IMR-90 (cell line): Measurements from ENCODE around the gene SLC9A1. TPM values are rescaled to one million over a fixed set of nuclear protein-coding genes. Genes with fewer than 3 reads are reported as not detected.
A peak's percentile ranks its signal among the peaks of the same experiment; 100 is the strongest.

Experiments used
- ATAC-seq: fragments of 200-7000 bp; cut with Tn5 transposase; 2 replicates; pipeline ENCODE4 v1.9.1; 2020; ENCODE audit warnings: low read depth, mild to moderate bottlenecking, moderate library complexity
- BruUV-seq: library from RNA; stranded (reverse); fragments of 400-500 nt; replicated peaks from 2 replicates; lab custom pipeline; 2021; lab: Mats Ljungman, UMichigan
- CTCF ChIA-PET: fragments of 300-600 bp; formaldehyde crosslinking; extraction: SDS; loops from one replicate; lab custom pipeline; 2021; ENCODE audit warnings: antibody characterized with exemption; lab: Yijun Ruan, JAX
- POLR2A ChIA-PET: fragments of 300-600 bp; sonication (Branson Sonifier 250); formaldehyde crosslinking; loops from one replicate; lab custom pipeline; 2022; ENCODE audit warnings: antibody characterized with exemption; ENCODE audit not compliant: unreplicated experiment; lab: Charles Lee
- DNase-seq: peaks from one replicate; pipeline ENCODE4 v3.0.0; 2013
- H2AFZ ChIP-seq: replicated peaks from 2 replicates; pipeline ENCODE3; 2013; ENCODE audit warnings: low read length, mild to moderate bottlenecking; ENCODE audit not compliant: poor library complexity
- H2AK5ac ChIP-seq: 2 replicates; pipeline ENCODE4 v1.6.1; 2013; ENCODE audit warnings: low read depth, low read length, inconsistent platforms
- H2AK9ac ChIP-seq: replicated peaks from 2 replicates; pipeline ENCODE3; 2013; ENCODE audit warnings: mild to moderate bottlenecking, low read depth, low read length, moderate library complexity; ENCODE audit not compliant: poor library complexity
- H2BK120ac ChIP-seq: 2 replicates; pipeline ENCODE4 v1.6.1; 2013; ENCODE audit warnings: low read depth, low read length, inconsistent platforms
- H2BK15ac ChIP-seq: 3 replicates; pipeline ENCODE4 v1.6.1; 2013; ENCODE audit warnings: low read depth, low read length, inconsistent platforms
- H2BK20ac ChIP-seq: 2 replicates; pipeline ENCODE4 v1.6.1; 2013; ENCODE audit warnings: low read depth, mild to moderate bottlenecking, inconsistent platforms, low read length, moderate library complexity
- H2BK5ac ChIP-seq: 2 replicates; pipeline ENCODE4 v1.6.1; 2013; ENCODE audit warnings: mild to moderate bottlenecking, low read depth, low read length, inconsistent platforms; ENCODE audit not compliant: poor library complexity, severe bottlenecking
- H3K14ac ChIP-seq: replicated peaks from 2 replicates; pipeline ENCODE4 v1.6.1; 2013; ENCODE audit warnings: low read depth, low read length, inconsistent platforms
- H3K18ac ChIP-seq: 2 replicates; pipeline ENCODE4 v1.6.1; 2013; ENCODE audit warnings: low read depth, low read length, control low read depth
- H3K23ac ChIP-seq: 2 replicates; pipeline ENCODE4 v1.6.1; 2013; ENCODE audit warnings: low read depth, low read length, inconsistent platforms
- H3K27ac ChIP-seq: 2 replicates; pipeline ENCODE4 v1.5.1; 2013; ENCODE audit warnings: mild to moderate bottlenecking, control low read depth, low read length; ENCODE audit not compliant: insufficient read depth
- H3K27me3 ChIP-seq: 2 replicates; pipeline ENCODE4 v1.6.1; 2013; ENCODE audit warnings: low read length; ENCODE audit not compliant: control insufficient read depth, insufficient read depth
- H3K36me3 ChIP-seq: 2 replicates; pipeline ENCODE4 v1.6.1; 2013; ENCODE audit warnings: low read length, mixed read lengths; ENCODE audit not compliant: control insufficient read depth, insufficient read depth
- H3K4ac ChIP-seq: 2 replicates; pipeline ENCODE4 v1.6.1; 2013; ENCODE audit warnings: low read depth, low read length, inconsistent platforms
- H3K4me1 ChIP-seq: 2 replicates; pipeline ENCODE4 v1.6.1; 2013; ENCODE audit warnings: low read length, mixed read lengths; ENCODE audit not compliant: control insufficient read depth, insufficient read depth
- H3K4me2 ChIP-seq: 2 replicates; pipeline ENCODE4 v1.6.1; 2013; ENCODE audit warnings: low read depth, mild to moderate bottlenecking, control low read depth, low read length, moderate library complexity
- H3K4me3 ChIP-seq: 2 replicates; pipeline ENCODE4 v1.5.1; 2013; ENCODE audit warnings: low read depth, mild to moderate bottlenecking, control low read depth, low read length, moderate library complexity; ENCODE audit not compliant: insufficient read depth
- H3K56ac ChIP-seq: 2 replicates; pipeline ENCODE4 v1.6.1; 2013; ENCODE audit warnings: low read length, inconsistent platforms; ENCODE audit not compliant: insufficient read depth; ENCODE audit errors: extremely low read depth
- H3K79me1 ChIP-seq, 2 experiments: 2 replicates each; pipeline ENCODE4 v1.6.1; 2013; ENCODE audit warnings: low read length in 2 of 2, inconsistent platforms in 1 of 2, low read depth in 1 of 2
- H3K9ac ChIP-seq: 2 replicates; pipeline ENCODE4 v1.6.1; 2013; ENCODE audit warnings: low read depth, low read length, control low read depth
- H3K9me1 ChIP-seq: 2 replicates; pipeline ENCODE4 v1.6.1; 2013; ENCODE audit warnings: low read length, inconsistent platforms; ENCODE audit not compliant: insufficient read depth
- H3K9me3 ChIP-seq: 2 replicates; pipeline ENCODE4 v1.6.1; 2013; ENCODE audit warnings: low read length; ENCODE audit not compliant: control insufficient read depth, insufficient read depth
- H4K20me1 ChIP-seq: 2 replicates; pipeline ENCODE4 v1.6.1; 2013; ENCODE audit warnings: low read length, inconsistent platforms; ENCODE audit not compliant: insufficient read depth
- H4K5ac ChIP-seq: 2 replicates; pipeline ENCODE4 v1.6.1; 2013; ENCODE audit warnings: mild to moderate bottlenecking, low read depth, low read length, control low read depth
- H4K8ac ChIP-seq, 2 experiments: 2 replicates each; pipeline ENCODE4 v1.6.1; 2013; ENCODE audit warnings: low read depth in 2 of 2, low read length in 2 of 2, control low read depth in 1 of 2, inconsistent platforms in 1 of 2
- H4K91ac ChIP-seq: 2 replicates; pipeline ENCODE4 v1.6.1; 2013; ENCODE audit warnings: low read depth, low read length, inconsistent platforms; ENCODE audit not compliant: insufficient read depth
- CEBPB ChIP-seq: IDR thresholded peaks from 2 replicates; pipeline ENCODE4 v1.6.1; 2012; ENCODE audit warnings: low read depth, low read length, improper control_type of control experiment
- MAZ ChIP-seq: IDR thresholded peaks from 2 replicates; pipeline ENCODE4 v1.6.1; 2012; ENCODE audit warnings: low read depth, mild to moderate bottlenecking, low read length, improper control_type of control experiment, moderate library complexity, borderline replicate concordance
- POLR2A ChIP-seq: IDR thresholded peaks from 2 replicates; pipeline ENCODE4 v1.6.1; 2012; ENCODE audit warnings: mild to moderate bottlenecking, low read depth, low read length
- RFX5 ChIP-seq: IDR thresholded peaks from 2 replicates; pipeline ENCODE4 v1.8.0; 2012; ENCODE audit warnings: low read depth, mild to moderate bottlenecking, low read length, moderate library complexity
- WGBS, 2 experiments: methylation state at CpG; one replicate each; pipeline versions ENCODE4 v1.1.5 to v1.1.7; 2013; ENCODE audit warnings: missing lambda C conversion rate in 2 of 2; ENCODE audit not compliant: insufficient read length in 1 of 2; ENCODE audit errors: extremely low coverage in 2 of 2; 5-methylcytosine and 5-hydroxymethylcytosine counted together
- dilution Hi-C: fragments of 300-500 bp; cut with HindIII; formaldehyde crosslinking; loops from one replicate; pipeline ENCODE4 v1.14.3; 2018; ENCODE audit warnings: low sequenced_read_pairs; ENCODE audit not compliant: unreplicated experiment
- in situ Hi-C: fragments of 300-500 bp; cut with MboI; formaldehyde crosslinking; loops from 3 replicates; pipeline ENCODE4 v1.14.3; 2019; ENCODE audit warnings: low sequenced_read_pairs, inconsistent platforms, mixed read lengths
- intact Hi-C: fragments of 100-400 bp; cut with micrococcal nuclease; formaldehyde crosslinking; loops from 2 replicates; pipeline ENCODE4 v1.10.0; 2022
- polyA plus RNA-seq, 3 experiments: library from polyadenylated mRNA; depleted of rRNA; stranded (reverse); fragments of >200 nt; gene quantifications; 2 replicates each; pipeline ENCODE4 v1.2.3, GENCODE V29; 2012; ENCODE audit warnings: low replicate concordance in 1 of 3
- total RNA-seq: library from RNA; depleted of rRNA; stranded (reverse); fragments of >200 nt; gene quantifications from 2 replicates; pipeline ENCODE4 v1.2.3, GENCODE V29; 2012
- TF ChIP-seq, protein P1 (sequence below): fragments of 150-350 bp; IDR thresholded peaks from 2 replicates; pipeline ENCODE4 v1.6.1; 2017; ENCODE audit warnings: mild to moderate bottlenecking, antibody characterized with exemption, low read length, low read depth

Gene SLC9A1
- total and polyA plus RNA-seq, 2 of the 4 experiments (the other 2 are of a cell fraction), result 2.0 to 21.2 TPM

DNA sequence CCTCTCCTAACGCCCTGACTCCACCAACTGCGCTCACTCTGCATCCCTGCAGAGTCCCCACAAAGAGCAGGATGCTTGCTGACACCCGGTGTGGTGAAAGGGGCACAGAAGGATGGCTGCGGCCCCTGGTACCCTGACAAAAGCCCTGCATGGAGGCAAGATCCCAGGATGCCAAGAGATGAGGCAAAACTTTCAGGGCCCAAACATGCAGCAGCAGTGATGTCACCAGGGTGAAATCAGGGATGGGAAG is 36.6 kb downstream of the SLC9A1 start:
- Histone ChIP-seq H2BK15ac (peak overlapping the region; percentile 53; the same call in 2 of the 3 replicates), H3K4me3 (no peak overlapping the region), H3K36me3 (peaks cover 3% of the 10 kb centered on the region; the same call in 1 of the 2 replicates), H2AFZ (no peak overlapping the region), H3K18ac (peak overlapping the region; percentile 58), H2AK9ac (peak overlapping the region; percentile 74), H3K4me1 (peaks cover 38% of the 10 kb centered on the region), H3K79me1 (peaks cover 27 to 88% of the 10 kb centered on the region in 2 experiments), H4K5ac (peak overlapping the region; percentile 62), H2BK5ac (peak overlapping the region; percentile 91), H3K27me3 (no peaks in the 10 kb centered on the region), H2BK20ac (peak overlapping the region; percentile 77), H2BK120ac (peak overlapping the region; percentile 82), H2AK5ac (peak overlapping the region; percentile 96), H3K23ac (peak overlapping the region; percentile 28), H3K9me3 (no peaks in the 10 kb centered on the region), H3K9me1 (peaks cover 44% of the 10 kb centered on the region), H3K14ac (peak overlapping the region; percentile 48), H4K20me1 (peaks cover 31% of the 10 kb centered on the region), H4K8ac (peak overlapping the region; percentile 43 to 75; a peak in 2 of 4 replicates), H3K9ac (0 out of 2 replicates have a peak overlapping the region, but pooled peaks have one; percentile 18), H4K91ac (peak overlapping the region; percentile 40), H3K27ac (peak overlapping the region; percentile 91), H3K4ac (peak overlapping the region; percentile 87), H3K4me2 (peak overlapping the region; percentile 66), H3K56ac (0 out of 2 replicates have a peak overlapping the region, but pooled peaks have one; percentile 5)
- CTCF ChIA-PET, result interaction anchor here (1.4 kb wide), 1 partner anchor 74 kb away, joined by 4 read pairs; no protein-coding TSS in a partner anchor
- intact Hi-C loops, result no loop called here
- dilution Hi-C loops, result no loop called here
- in situ Hi-C loops, result loop anchor here (5.0 kb wide), 1 partner anchor 34 kb away; no protein-coding TSS in a partner anchor
- no TSS peak for BruUV-seq
- ATAC-seq (no peak), DNase-seq (no peak)
- POLR2A ChIA-PET, result no interaction called here
- WGBS, 2 experiments, result 67% methylated on average over 1 of the region's 4 CpGs; no CpG with 5 or more reads in 1 of the 2 experiments
- TF ChIP-seq, protein P1, sequence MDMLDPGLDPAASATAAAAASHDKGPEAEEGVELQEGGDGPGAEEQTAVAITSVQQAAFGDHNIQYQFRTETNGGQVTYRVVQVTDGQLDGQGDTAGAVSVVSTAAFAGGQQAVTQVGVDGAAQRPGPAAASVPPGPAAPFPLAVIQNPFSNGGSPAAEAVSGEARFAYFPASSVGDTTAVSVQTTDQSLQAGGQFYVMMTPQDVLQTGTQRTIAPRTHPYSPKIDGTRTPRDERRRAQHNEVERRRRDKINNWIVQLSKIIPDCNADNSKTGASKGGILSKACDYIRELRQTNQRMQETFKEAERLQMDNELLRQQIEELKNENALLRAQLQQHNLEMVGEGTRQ, result no peak
- TF ChIP-seq RFX5 (no peak), MAZ (no peak), CEBPB (peak; percentile 49; the same call in 1 of the 2 replicates), POLR2A (no peak)
